GM12872 (cell line): Measurements from ENCODE around the gene RTN4RL2.

ENCODE experiments used
- CTCF ChIP-seq: IDR thresholded peaks from 3 replicates; pipeline ENCODE4 v1.5.1; 2011; ENCODE audit warnings: low read depth, mild to moderate bottlenecking, low read length, moderate library complexity; ENCODE audit not compliant: insufficient read depth

Gene RTN4RL2

GRCh38 chr11:57460758-57461749 lies 726 bp downstream of the RTN4RL2 start:
- TF ChIP-seq CTCF: no peak

- no peak for TF ChIP-seq CTCF
These were observed 1.6 kb downstream of the RTN4RL2 start for GRCh38 chr11:57461841-57462489.

- no peak for TF ChIP-seq CTCF
These were observed 2.3 kb downstream of the RTN4RL2 start for GRCh38 chr11:57462597-57462996.

- no peak for TF ChIP-seq CTCF
These were observed 3.6 kb downstream of the RTN4RL2 start for GRCh38 chr11:57463671-57464538.

GRCh38 chr11:57464539-57465181 lies 4.3 kb downstream of the RTN4RL2 start:
- no peak for TF ChIP-seq CTCF

- no peak for TF ChIP-seq CTCF
These were observed 6.4 kb downstream of the RTN4RL2 start for GRCh38 chr11:57466680-57467079.
